Vagina (tissue), 2 donors: ENCODE data around the gene PHLDA3. TPM values are rescaled to one million over a fixed set of nuclear protein-coding genes. Genes with fewer than 3 reads are reported as not detected.

Source experiments
- DNase-seq, 2 donors: peaks; one replicate each; pipeline ENCODE4 v3.0.0-alpha.2; 2017; ENCODE audit errors: extremely low spot score in 2 of 2
- H3K27ac ChIP-seq: fragments of 200-600 bp; sonication (generic); one replicate; pipeline ENCODE4 v1.5.1; 2019
- H3K27me3 ChIP-seq: fragments of 200-600 bp; sonication (generic); one replicate; pipeline ENCODE4 v1.5.1; 2019
- H3K36me3 ChIP-seq, 2 donors: fragments of 200-600 bp; sonication (generic); one replicate each; pipeline ENCODE4 v1.5.1; 2017 to 2019
- H3K4me1 ChIP-seq: fragments of 200-600 bp; sonication (generic); one replicate; pipeline ENCODE4 v1.5.1; 2019
- H3K4me3 ChIP-seq, 2 donors: fragments of 200-600 bp; sonication (generic); 1 replicate in 1 of 2; 2 replicates in 1 of 2; pipeline ENCODE4 v1.5.1; 2016 to 2019
- H3K9me3 ChIP-seq: fragments of 200-600 bp; sonication (generic); one replicate; pipeline ENCODE4 v1.5.1; 2019
- CTCF ChIP-seq, 3 experiments: fragments of 450-650 bp in 2 of 3; fragments of 200-600 bp in 1 of 3; sonication (generic) in 1 of 3; IDR thresholded peaks; one replicate each; pipeline ENCODE4 v1.5.1; 2017 to 2019; ENCODE audit warnings: antibody characterized with exemption in 3 of 3, mild to moderate bottlenecking in 2 of 3, moderate library complexity in 2 of 3
- POLR2A ChIP-seq, 2 donors: fragments of 450-650 bp; IDR thresholded peaks; one replicate each; pipeline ENCODE4 v1.6.1; 2017; ENCODE audit warnings: antibody characterized with exemption in 2 of 2, mild to moderate bottlenecking in 2 of 2, moderate library complexity in 2 of 2
- POLR2AphosphoS5 ChIP-seq, 2 donors: sonication (generic); formaldehyde crosslinking; IDR thresholded peaks; one replicate each; pipeline ENCODE4 v1.9.0; 2017; ENCODE audit warnings: antibody characterized with exemption in 2 of 2, mild to moderate bottlenecking in 2 of 2, low read depth in 1 of 2; ENCODE audit not compliant: insufficient read depth in 1 of 2
- intact Hi-C: fragments of 100-400 bp; cut with DNase I; formaldehyde crosslinking; loops from one replicate; pipeline ENCODE4 v1.15.1; 2023
- total RNA-seq: library from RNA; depleted of rRNA; stranded (reverse); fragments of >200 nt; gene quantifications from one replicate; pipeline ENCODE4 v1.2.3, GENCODE V29; 2016

The PHLDA3 gene
- total RNA-seq, 1 donor from 2014 or later: 80.5 TPM

GRCh38 chr1:201447903-201448871, 20.8 kb downstream of the PHLDA3 start:
- Histone ChIP-seq H3K27ac (peak overlapping the region; percentile 36), H3K36me3 (no peaks in the 10 kb centered on the region), H3K4me3 (no peak overlapping the region), H3K27me3 (no peaks in the 10 kb centered on the region), H3K9me3 (no peaks in the 10 kb centered on the region), H3K4me1 (peaks cover 37% of the 10 kb centered on the region)
- DNase-seq: no peak
- intact Hi-C loops: loop anchor here (5.0 kb wide), 1 partner anchor 34 kb away; no protein-coding TSS in a partner anchor
- TF ChIP-seq CTCF (IDR thresholded peaks at IDR 0.05) (peak; percentile 77 to 86 (median 79)), POLR2A (IDR thresholded peaks at IDR 0.05) (no peak), POLR2AphosphoS5 (IDR thresholded peaks at IDR 0.05; ENCODE audit: insufficient read depth in 1 of 2, low read depth in 1 of 2) (peak in 1 of 2 donors; percentile 47)

- H3K36me3 ChIP-seq: no peaks in the 10 kb centered on the region
- no peak overlapping the region for H3K27ac ChIP-seq
- H3K4me1 ChIP-seq: peaks cover 18% of the 10 kb centered on the region
- TF ChIP-seq POLR2A (IDR thresholded peaks at IDR 0.05): no peak
- TF ChIP-seq POLR2AphosphoS5 (IDR thresholded peaks at IDR 0.05; ENCODE audit: insufficient read depth in 1 of 2, low read depth in 1 of 2): no peak
- no peak for TF ChIP-seq CTCF (IDR thresholded peaks at IDR 0.05)
- DNase-seq: no peak
- H3K4me3 ChIP-seq: no peak overlapping the region
- no peaks in the 10 kb centered on the region for H3K27me3 ChIP-seq
- intact Hi-C loops: loop anchor here (5.0 kb wide), 1 partner anchor 37 kb away; no protein-coding TSS in a partner anchor
- no peaks in the 10 kb centered on the region for H3K9me3 ChIP-seq
Observed at GRCh38 chr1:201445310-201445709, 23.7 kb downstream of the PHLDA3 start.

- Histone ChIP-seq H3K27ac (no peak overlapping the region), H3K36me3 (no peaks in the 10 kb centered on the region), H3K9me3 (no peaks in the 10 kb centered on the region), H3K27me3 (no peaks in the 10 kb centered on the region), H3K4me3 (no peak overlapping the region), H3K4me1 (peaks cover 13% of the 10 kb centered on the region)
- TF ChIP-seq CTCF (IDR thresholded peaks at IDR 0.05): no peak
- no peak for TF ChIP-seq POLR2AphosphoS5 (IDR thresholded peaks at IDR 0.05; ENCODE audit: insufficient read depth in 1 of 2, low read depth in 1 of 2)
- TF ChIP-seq POLR2A (IDR thresholded peaks at IDR 0.05): no peak
- intact Hi-C loops: loop anchor here (5.0 kb wide), 1 partner anchor 38 kb away; no protein-coding TSS in a partner anchor
- no peak for DNase-seq
Observed at GRCh38 chr1:201444792-201445191, 24.2 kb downstream of the PHLDA3 start.

GRCh38 chr1:201443747-201444146, 25.2 kb downstream of the PHLDA3 start:
- intact Hi-C loops: no loop called here
- no peak for TF ChIP-seq CTCF (IDR thresholded peaks at IDR 0.05)
- TF ChIP-seq POLR2AphosphoS5 (IDR thresholded peaks at IDR 0.05; ENCODE audit: insufficient read depth in 1 of 2, low read depth in 1 of 2): no peak
- no peak for TF ChIP-seq POLR2A (IDR thresholded peaks at IDR 0.05)

More at GRCh38 chr1:201443747-201444146, 25.2 kb downstream of the PHLDA3 start:
- no peak overlapping the region for H3K27ac ChIP-seq
- peaks cover 10% of the 10 kb centered on the region for H3K4me1 ChIP-seq
- no peak overlapping the region for H3K4me3 ChIP-seq
- no peak for DNase-seq
- no peaks in the 10 kb centered on the region for H3K9me3 ChIP-seq
- no peaks in the 10 kb centered on the region for H3K36me3 ChIP-seq
- H3K27me3 ChIP-seq: no peaks in the 10 kb centered on the region
